GM18951 (cell line): ENCODE results near the gene COMMD7.

Source experiments
- POLR2A ChIP-seq: IDR thresholded peaks from 4 replicates; pipeline ENCODE4 v1.6.1; 2011; ENCODE audit warnings: mild to moderate bottlenecking; ENCODE audit not compliant: insufficient read length, insufficient read depth; ENCODE audit errors: extremely low read depth
- in situ Hi-C: fragments of 300-500 bp; cut with MboI; formaldehyde crosslinking; loops from one replicate; pipeline ENCODE4 v1.12.0; 2022; ENCODE audit warnings: low sequenced_read_pairs, mixed read lengths, inconsistent platforms; ENCODE audit not compliant: unreplicated experiment

The COMMD7 gene

GRCh38 chr20:32672982-32673851 lies 70.0 kb downstream of the COMMD7 start:
- TF ChIP-seq POLR2A: peak; percentile 64
- in situ Hi-C loops: no loop called here

- no peak for TF ChIP-seq POLR2A
- in situ Hi-C loops: no loop called here
Measured at GRCh38 chr20:32672394-32672981, 70.8 kb downstream of the COMMD7 start.

- TF ChIP-seq POLR2A: no peak
- in situ Hi-C loops: no loop called here
Measured at GRCh38 chr20:32670773-32671455, 72.4 kb downstream of the COMMD7 start.

- in situ Hi-C loops: loop anchor here (10.0 kb wide), 1 partner anchor 118 kb away; no protein-coding TSS in a partner anchor
Measured at GRCh38 chr20:32667027-32667426, 76.2 kb downstream of the COMMD7 start.

DNA sequence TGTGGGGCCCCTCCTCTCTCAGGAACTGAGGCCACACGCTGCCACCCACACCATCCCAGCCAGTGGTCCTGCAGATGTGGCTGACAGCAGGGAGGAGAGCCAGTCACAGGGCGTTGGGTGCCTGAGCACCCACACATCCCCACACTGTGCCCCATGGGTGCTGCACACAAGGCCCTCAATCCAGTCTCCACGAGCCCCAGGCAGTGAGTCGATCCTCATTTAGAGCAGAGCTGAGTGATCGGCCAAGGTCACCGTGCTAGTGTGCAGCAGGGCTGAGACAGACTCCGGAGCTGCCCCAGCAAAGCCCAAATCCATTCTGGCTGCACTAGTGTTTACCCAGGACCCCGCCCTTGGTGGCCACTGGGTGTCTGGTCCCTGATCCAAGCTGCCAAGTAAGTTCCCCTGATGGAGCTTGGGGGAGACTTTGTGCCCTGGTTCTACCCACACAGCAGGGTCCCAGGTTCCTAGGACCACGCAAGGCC lies 78.5 kb downstream of the COMMD7 start:
- TF ChIP-seq POLR2A: no peak
- in situ Hi-C loops: loop anchor here (10.0 kb wide), 1 partner anchor 120 kb away; no protein-coding TSS in a partner anchor

More at GRCh38 chr20:32667027-32667426, 76.2 kb downstream of the COMMD7 start:
- no peak for TF ChIP-seq POLR2A

DNA sequence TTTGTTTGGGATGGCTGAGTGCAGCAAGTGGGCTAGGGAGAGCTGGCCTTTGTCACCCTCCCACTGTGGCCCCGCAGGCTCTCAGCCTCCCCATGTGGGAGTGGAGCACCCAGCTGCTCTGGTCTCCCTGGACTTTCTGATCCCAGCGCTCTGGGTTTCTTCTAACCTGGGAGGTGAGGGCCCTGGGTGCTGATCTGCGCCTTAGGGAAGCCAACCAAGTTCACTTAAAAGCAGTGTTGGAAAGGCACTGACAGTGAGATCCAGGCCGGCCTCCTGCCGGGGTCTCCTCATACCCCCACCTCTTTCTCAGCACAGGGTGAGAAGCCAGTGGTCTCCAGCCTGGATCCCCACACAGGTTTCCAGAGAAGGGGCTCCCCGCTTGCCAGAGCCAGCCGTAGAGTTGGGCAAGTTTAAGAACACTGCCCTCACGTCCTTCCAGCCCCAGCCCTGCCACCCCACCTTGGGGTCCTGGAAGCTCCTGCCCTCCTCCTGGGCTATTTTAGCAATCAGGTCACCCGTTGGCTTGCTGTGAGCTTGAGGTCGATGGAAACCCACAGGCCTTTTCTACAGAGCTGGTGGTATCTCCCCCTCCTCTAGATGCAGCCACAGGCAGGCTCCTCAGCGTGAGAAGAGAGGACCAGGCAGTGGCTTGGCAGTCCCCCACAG lies 79.1 kb downstream of the COMMD7 start:
- no peak for TF ChIP-seq POLR2A
- in situ Hi-C loops: loop anchor here (10.0 kb wide), 1 partner anchor 121 kb away; no protein-coding TSS in a partner anchor

GRCh38 chr20:32663335-32664011 lies 79.8 kb downstream of the COMMD7 start:
- in situ Hi-C loops: loop anchor here (10.0 kb wide), 1 partner anchor 121 kb away; no protein-coding TSS in a partner anchor

DNA sequence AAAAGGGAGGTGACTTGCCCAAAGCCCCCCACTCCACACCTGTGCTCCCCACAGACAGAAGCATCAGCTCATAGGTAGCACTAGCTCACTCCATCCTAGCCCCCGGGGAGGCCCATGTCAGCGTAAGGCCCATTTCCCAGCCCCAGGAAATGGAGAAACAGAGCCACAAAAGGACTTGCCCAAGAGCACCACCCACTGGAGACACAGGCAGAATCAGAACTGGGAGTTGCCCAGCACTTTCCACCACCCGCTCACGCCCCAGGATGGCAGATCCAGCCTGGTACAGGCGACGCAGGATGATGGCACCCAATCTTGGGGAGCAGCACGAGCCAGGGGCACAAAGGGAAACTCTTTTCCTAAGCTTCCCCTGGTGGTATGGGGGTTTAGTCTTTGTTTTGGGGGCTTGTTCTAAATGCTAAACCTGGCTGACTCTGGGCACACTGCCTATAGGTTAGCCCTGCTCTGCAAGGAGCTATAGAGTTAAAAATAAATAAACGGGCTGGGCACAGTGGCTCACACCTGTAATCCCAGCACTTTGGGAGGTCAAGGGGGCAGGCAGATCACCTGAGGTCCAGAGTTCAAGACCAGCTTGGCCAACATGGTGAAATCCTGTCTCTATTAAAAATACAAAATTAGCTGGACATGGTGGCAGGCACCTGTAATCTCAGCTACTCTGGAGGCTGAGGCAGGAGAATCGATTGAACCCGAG lies 81.3 kb downstream of the COMMD7 start:
- TF ChIP-seq POLR2A: no peak
- in situ Hi-C loops: loop anchor here (10.0 kb wide), 1 partner anchor 123 kb away; no protein-coding TSS in a partner anchor

More at GRCh38 chr20:32663335-32664011, 79.8 kb downstream of the COMMD7 start:
- no peak for TF ChIP-seq POLR2A

GRCh38 chr20:32660661-32661060 lies 82.6 kb downstream of the COMMD7 start:
- TF ChIP-seq POLR2A: no peak
- in situ Hi-C loops: loop anchor here (10.0 kb wide), 1 partner anchor 124 kb away; no protein-coding TSS in a partner anchor

DNA sequence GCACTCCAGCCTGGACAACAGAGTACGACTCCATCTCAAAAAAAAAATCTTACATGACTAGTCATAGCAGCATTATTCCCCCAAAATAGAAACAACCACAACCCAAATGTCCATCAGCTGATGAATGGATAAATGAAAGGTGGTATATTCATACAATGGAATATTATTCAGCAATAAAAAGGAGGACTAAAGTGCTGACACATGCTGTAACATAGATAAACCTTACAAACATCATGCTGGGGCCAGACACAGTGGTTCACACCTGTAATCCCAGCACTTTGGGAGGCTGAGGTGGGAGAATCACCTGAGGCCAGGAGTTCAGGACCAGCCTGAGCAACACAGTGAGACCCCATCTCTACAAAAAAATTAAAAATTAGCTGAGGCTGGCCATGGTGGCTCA lies 86.4 kb downstream of the COMMD7 start:
- no peak for TF ChIP-seq POLR2A
- in situ Hi-C loops: no loop called here

- no peak for TF ChIP-seq POLR2A
- in situ Hi-C loops: no loop called here
Measured at GRCh38 chr20:32655903-32656512, 87.3 kb downstream of the COMMD7 start.
